GM23338 (cell line): Measurements from ENCODE around the gene NUTM1. TPM values are rescaled to one million over a fixed set of nuclear protein-coding genes. Genes with fewer than 3 reads are reported as not detected.

ENCODE experiments used
- ATAC-seq: fragments of 200-7000 bp; cut with Tn5 transposase; 3 replicates; pipeline ENCODE4 v1.9.1; 2020
- DNase-seq: peaks from one replicate; pipeline ENCODE4 v3.0.0-alpha.2; 2015; ENCODE audit warnings: low spot score
- H2AFZ ChIP-seq: fragments of 200-600 bp; sonication (generic); 2 replicates; pipeline ENCODE4 v1.8.0; 2016; ENCODE audit warnings: antibody characterized with exemption, mild to moderate bottlenecking, moderate library complexity
- H3F3A ChIP-seq: fragments of 200-600 bp; sonication (generic); replicated peaks from 2 replicates; pipeline ENCODE4 v1.8.0; 2017; ENCODE audit warnings: antibody characterized with exemption, mixed run types, low read depth
- H3K27ac ChIP-seq: fragments of 200-600 bp; sonication (generic); 2 replicates; pipeline ENCODE4 v1.6.1; 2016; ENCODE audit warnings: low read depth
- H3K27me3 ChIP-seq: fragments of 200-600 bp; sonication (generic); 2 replicates; pipeline ENCODE4 v1.8.0; 2016; ENCODE audit warnings: mild to moderate bottlenecking, mixed run types, moderate library complexity; ENCODE audit not compliant: insufficient read depth
- H3K36me3 ChIP-seq: fragments of 200-600 bp; sonication (generic); 2 replicates; pipeline ENCODE4 v1.8.0; 2016; ENCODE audit warnings: mild to moderate bottlenecking; ENCODE audit not compliant: insufficient read depth
- H3K4me1 ChIP-seq: fragments of 200-600 bp; sonication (generic); 2 replicates; pipeline ENCODE4 v1.8.0; 2016; ENCODE audit warnings: mild to moderate bottlenecking, moderate library complexity; ENCODE audit not compliant: insufficient read depth
- H3K4me2 ChIP-seq: fragments of 200-600 bp; sonication (generic); 2 replicates; pipeline ENCODE4 v1.7.1; 2017; ENCODE audit warnings: mixed run types
- H3K4me3 ChIP-seq: fragments of 200-600 bp; sonication (generic); 2 replicates; pipeline ENCODE4 v1.6.1; 2016; ENCODE audit warnings: mixed run types
- H3K79me2 ChIP-seq: fragments of 200-600 bp; sonication (generic); replicated peaks from 2 replicates; pipeline ENCODE4 v1.8.0; 2017; ENCODE audit warnings: mild to moderate bottlenecking; ENCODE audit not compliant: insufficient read depth
- H3K9me2 ChIP-seq: fragments of 200-600 bp; sonication (generic); 2 replicates; pipeline ENCODE4 v1.8.0; 2017; ENCODE audit not compliant: insufficient read depth
- H4K20me1 ChIP-seq: fragments of 200-600 bp; sonication (generic); replicated peaks from 2 replicates; pipeline ENCODE4 v1.8.0; 2017; ENCODE audit warnings: mild to moderate bottlenecking; ENCODE audit not compliant: insufficient read depth
- H3K27ac Mint-ChIP-seq: 2 replicates; pipeline ENCODE4 v1.8.0; 2020; ENCODE audit warnings: inconsistent platforms, mild to moderate bottlenecking, moderate library complexity, mixed read lengths
- H3K27me3 Mint-ChIP-seq: 3 replicates; pipeline ENCODE4 v1.8.0; 2022; ENCODE audit warnings: low read depth, mild to moderate bottlenecking, moderate library complexity, mixed read lengths, inconsistent platforms; ENCODE audit not compliant: insufficient read depth, poor library complexity
- H3K36me3 Mint-ChIP-seq: 3 replicates; pipeline ENCODE4 v1.8.0; 2021; ENCODE audit warnings: low read depth, mild to moderate bottlenecking, inconsistent platforms, moderate library complexity, mixed read lengths
- H3K4me1 Mint-ChIP-seq: 3 replicates; pipeline ENCODE4 v1.8.0; 2020; ENCODE audit warnings: mild to moderate bottlenecking, inconsistent platforms, mixed read lengths
- H3K4me3 Mint-ChIP-seq: 3 replicates; pipeline ENCODE4 v1.8.0; 2021; ENCODE audit warnings: moderate library complexity, mild to moderate bottlenecking, inconsistent platforms, mixed read lengths
- H3K9me3 Mint-ChIP-seq: 3 replicates; pipeline ENCODE4 v1.8.0; 2020; ENCODE audit warnings: moderate library complexity, mild to moderate bottlenecking, inconsistent platforms, mixed read lengths
- CREB1 ChIP-seq: fragments of 250-450 bp; sonication (Bioruptor Pico); IDR thresholded peaks from 2 replicates; pipeline ENCODE4 v1.5.0; 2020; ENCODE audit warnings: low read depth, mild to moderate bottlenecking, moderate library complexity
- EZH2 ChIP-seq: fragments of 200-600 bp; sonication (generic); IDR thresholded peaks from one replicate; pipeline ENCODE4 v1.8.0; 2017; ENCODE audit warnings: antibody characterized with exemption, mild to moderate bottlenecking, low read depth; ENCODE audit not compliant: unreplicated experiment
- EZH2phosphoT487 ChIP-seq: fragments of 200-600 bp; sonication (generic); IDR thresholded peaks from one replicate; pipeline ENCODE4 v1.8.1; 2018; ENCODE audit warnings: antibody characterized with exemption; ENCODE audit not compliant: unreplicated experiment
- JUNB ChIP-seq: IDR thresholded peaks from one replicate; pipeline ENCODE4 v1.6.1; 2016; ENCODE audit warnings: antibody characterized with exemption; ENCODE audit not compliant: unreplicated experiment
- NANOG ChIP-seq: IDR thresholded peaks from 2 replicates; pipeline ENCODE4 v1.6.1; 2016; ENCODE audit warnings: antibody characterized with exemption, borderline replicate concordance
- POLR2AphosphoS5 ChIP-seq: IDR thresholded peaks from 2 replicates; pipeline ENCODE4 v1.6.1; 2016; ENCODE audit warnings: antibody characterized with exemption, low read depth
- STAT1 ChIP-seq: IDR thresholded peaks from one replicate; pipeline ENCODE4 v1.6.1; 2016; ENCODE audit warnings: antibody characterized with exemption; ENCODE audit not compliant: unreplicated experiment
- ZNF114 ChIP-seq: fragments of 250-450 bp; sonication (Bioruptor Pico); IDR thresholded peaks from 2 replicates; pipeline ENCODE4 v1.5.0; 2020; ENCODE audit warnings: mild to moderate bottlenecking, moderate library complexity
- ZNF331 ChIP-seq: fragments of 250-450 bp; sonication (Bioruptor Pico); IDR thresholded peaks from 2 replicates; pipeline ENCODE4 v1.5.0; 2020; ENCODE audit warnings: low read depth, mild to moderate bottlenecking, moderate library complexity
- polyA plus RNA-seq: library from polyadenylated mRNA; unstranded; fragments of >200 nt; fragmentation: Nextera tagmentation; extraction: Ambion mirVana; gene quantifications from 2 replicates; pipeline ENCODE4 v1.2.1, GENCODE V29; 2016
- total RNA-seq: library from RNA; depleted of rRNA; stranded (reverse); fragments of >200 nt; shearing (Covaris generic); gene quantifications from 2 replicates; pipeline ENCODE4 v1.2.3, GENCODE V29; 2014
- TF ChIP-seq, protein P1 (sequence below): IDR thresholded peaks from one replicate; pipeline ENCODE4 v1.6.1; 2018; ENCODE audit warnings: antibody characterized with exemption; ENCODE audit not compliant: unreplicated experiment
- TF ChIP-seq, protein P2 (sequence below): fragments of 250-450 bp; sonication (Bioruptor Pico); IDR thresholded peaks from 2 replicates; pipeline ENCODE4 v1.5.0; 2020; ENCODE audit warnings: mild to moderate bottlenecking, moderate library complexity
- TF ChIP-seq, protein P3 (sequence below): IDR thresholded peaks from 2 replicates; pipeline ENCODE4 v1.6.1; 2016; ENCODE audit warnings: antibody characterized with exemption
- TF ChIP-seq, protein P4 (sequence below), 2 experiments: fragments of 200-600 bp in 1 of 2; sonication (generic) in 1 of 2; conservative IDR thresholded peaks; 2 replicates each; pipeline versions ENCODE4 v1.5.1 to v1.6.1; 2016 to 2017; ENCODE audit warnings: antibody characterized with exemption in 2 of 2, low read depth in 2 of 2, mild to moderate bottlenecking in 2 of 2, moderate library complexity in 1 of 2

The NUTM1 gene
- total and polyA plus RNA-seq, 2 experiments from 2014 or later, result 0.16 to 1.2 TPM

DNA sequence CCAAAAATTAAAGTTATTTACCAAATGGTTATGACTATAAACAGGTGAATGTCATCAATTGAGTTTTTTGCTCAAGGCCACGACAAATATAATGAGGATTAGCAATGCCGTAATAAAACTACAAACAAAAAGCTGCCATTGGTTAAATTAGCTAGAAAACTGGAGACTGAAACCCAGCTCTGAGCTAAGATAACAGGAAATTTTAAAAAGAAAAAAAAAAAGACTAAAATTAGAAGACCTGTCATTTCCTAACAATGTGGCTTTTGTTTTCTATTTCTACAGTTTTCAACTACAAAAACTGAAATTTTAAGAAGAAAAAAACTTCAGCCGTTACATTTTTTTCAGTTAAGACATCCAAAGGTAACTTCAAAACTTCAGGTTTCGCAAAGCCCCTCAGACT, 15.2 kb upstream of the NUTM1 start (continued):
- TF ChIP-seq EZH2, result no peak
- no peak for TF ChIP-seq CREB1 (CRISPR knock-in tag)

DNA sequence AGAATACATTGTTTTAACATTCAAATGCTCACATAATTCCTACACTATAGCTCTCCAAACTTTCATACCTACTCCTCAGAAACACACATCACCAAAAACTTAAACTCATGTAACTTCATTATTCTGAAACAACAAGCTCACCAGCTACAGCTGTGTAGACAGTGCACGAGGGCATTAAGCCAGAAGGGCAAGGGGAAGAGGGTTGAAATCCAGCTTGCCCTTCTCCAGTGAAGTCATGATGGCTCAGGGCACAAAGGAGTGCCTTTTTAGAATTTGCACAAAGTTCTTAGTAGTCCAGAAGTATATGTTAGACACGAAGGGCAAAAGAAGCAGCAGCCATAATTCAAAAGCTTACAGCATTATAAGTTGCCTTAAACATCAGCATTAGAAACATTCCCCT, 14.1 kb upstream of the NUTM1 start:
- H3K36me3 Mint-ChIP-seq, result no peaks in the 10 kb centered on the region
- no peak for ATAC-seq
- H3K27ac ChIP-seq, result no peak overlapping the region

More for the DNA sequence above, 14.1 kb upstream of the NUTM1 start:
- Mint-ChIP-seq H3K27me3 (no peaks in the 10 kb centered on the region), H3K27ac (no peak overlapping the region), H3K9me3 (no peaks in the 10 kb centered on the region), H3K4me3 (no peak overlapping the region), H3K4me1 (no peaks in the 10 kb centered on the region)
- TF ChIP-seq NANOG, result no peak
- TF ChIP-seq ZNF331 (CRISPR knock-in tag), result no peak
- TF ChIP-seq, protein P1, sequence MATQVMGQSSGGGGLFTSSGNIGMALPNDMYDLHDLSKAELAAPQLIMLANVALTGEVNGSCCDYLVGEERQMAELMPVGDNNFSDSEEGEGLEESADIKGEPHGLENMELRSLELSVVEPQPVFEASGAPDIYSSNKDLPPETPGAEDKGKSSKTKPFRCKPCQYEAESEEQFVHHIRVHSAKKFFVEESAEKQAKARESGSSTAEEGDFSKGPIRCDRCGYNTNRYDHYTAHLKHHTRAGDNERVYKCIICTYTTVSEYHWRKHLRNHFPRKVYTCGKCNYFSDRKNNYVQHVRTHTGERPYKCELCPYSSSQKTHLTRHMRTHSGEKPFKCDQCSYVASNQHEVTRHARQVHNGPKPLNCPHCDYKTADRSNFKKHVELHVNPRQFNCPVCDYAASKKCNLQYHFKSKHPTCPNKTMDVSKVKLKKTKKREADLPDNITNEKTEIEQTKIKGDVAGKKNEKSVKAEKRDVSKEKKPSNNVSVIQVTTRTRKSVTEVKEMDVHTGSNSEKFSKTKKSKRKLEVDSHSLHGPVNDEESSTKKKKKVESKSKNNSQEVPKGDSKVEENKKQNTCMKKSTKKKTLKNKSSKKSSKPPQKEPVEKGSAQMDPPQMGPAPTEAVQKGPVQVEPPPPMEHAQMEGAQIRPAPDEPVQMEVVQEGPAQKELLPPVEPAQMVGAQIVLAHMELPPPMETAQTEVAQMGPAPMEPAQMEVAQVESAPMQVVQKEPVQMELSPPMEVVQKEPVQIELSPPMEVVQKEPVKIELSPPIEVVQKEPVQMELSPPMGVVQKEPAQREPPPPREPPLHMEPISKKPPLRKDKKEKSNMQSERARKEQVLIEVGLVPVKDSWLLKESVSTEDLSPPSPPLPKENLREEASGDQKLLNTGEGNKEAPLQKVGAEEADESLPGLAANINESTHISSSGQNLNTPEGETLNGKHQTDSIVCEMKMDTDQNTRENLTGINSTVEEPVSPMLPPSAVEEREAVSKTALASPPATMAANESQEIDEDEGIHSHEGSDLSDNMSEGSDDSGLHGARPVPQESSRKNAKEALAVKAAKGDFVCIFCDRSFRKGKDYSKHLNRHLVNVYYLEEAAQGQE, result no peak
- no peak for TF ChIP-seq JUNB
- TF ChIP-seq ZNF114 (CRISPR knock-in tag), result no peak
- TF ChIP-seq STAT1, result no peak
- no peak for TF ChIP-seq EZH2
- TF ChIP-seq, protein P2, sequence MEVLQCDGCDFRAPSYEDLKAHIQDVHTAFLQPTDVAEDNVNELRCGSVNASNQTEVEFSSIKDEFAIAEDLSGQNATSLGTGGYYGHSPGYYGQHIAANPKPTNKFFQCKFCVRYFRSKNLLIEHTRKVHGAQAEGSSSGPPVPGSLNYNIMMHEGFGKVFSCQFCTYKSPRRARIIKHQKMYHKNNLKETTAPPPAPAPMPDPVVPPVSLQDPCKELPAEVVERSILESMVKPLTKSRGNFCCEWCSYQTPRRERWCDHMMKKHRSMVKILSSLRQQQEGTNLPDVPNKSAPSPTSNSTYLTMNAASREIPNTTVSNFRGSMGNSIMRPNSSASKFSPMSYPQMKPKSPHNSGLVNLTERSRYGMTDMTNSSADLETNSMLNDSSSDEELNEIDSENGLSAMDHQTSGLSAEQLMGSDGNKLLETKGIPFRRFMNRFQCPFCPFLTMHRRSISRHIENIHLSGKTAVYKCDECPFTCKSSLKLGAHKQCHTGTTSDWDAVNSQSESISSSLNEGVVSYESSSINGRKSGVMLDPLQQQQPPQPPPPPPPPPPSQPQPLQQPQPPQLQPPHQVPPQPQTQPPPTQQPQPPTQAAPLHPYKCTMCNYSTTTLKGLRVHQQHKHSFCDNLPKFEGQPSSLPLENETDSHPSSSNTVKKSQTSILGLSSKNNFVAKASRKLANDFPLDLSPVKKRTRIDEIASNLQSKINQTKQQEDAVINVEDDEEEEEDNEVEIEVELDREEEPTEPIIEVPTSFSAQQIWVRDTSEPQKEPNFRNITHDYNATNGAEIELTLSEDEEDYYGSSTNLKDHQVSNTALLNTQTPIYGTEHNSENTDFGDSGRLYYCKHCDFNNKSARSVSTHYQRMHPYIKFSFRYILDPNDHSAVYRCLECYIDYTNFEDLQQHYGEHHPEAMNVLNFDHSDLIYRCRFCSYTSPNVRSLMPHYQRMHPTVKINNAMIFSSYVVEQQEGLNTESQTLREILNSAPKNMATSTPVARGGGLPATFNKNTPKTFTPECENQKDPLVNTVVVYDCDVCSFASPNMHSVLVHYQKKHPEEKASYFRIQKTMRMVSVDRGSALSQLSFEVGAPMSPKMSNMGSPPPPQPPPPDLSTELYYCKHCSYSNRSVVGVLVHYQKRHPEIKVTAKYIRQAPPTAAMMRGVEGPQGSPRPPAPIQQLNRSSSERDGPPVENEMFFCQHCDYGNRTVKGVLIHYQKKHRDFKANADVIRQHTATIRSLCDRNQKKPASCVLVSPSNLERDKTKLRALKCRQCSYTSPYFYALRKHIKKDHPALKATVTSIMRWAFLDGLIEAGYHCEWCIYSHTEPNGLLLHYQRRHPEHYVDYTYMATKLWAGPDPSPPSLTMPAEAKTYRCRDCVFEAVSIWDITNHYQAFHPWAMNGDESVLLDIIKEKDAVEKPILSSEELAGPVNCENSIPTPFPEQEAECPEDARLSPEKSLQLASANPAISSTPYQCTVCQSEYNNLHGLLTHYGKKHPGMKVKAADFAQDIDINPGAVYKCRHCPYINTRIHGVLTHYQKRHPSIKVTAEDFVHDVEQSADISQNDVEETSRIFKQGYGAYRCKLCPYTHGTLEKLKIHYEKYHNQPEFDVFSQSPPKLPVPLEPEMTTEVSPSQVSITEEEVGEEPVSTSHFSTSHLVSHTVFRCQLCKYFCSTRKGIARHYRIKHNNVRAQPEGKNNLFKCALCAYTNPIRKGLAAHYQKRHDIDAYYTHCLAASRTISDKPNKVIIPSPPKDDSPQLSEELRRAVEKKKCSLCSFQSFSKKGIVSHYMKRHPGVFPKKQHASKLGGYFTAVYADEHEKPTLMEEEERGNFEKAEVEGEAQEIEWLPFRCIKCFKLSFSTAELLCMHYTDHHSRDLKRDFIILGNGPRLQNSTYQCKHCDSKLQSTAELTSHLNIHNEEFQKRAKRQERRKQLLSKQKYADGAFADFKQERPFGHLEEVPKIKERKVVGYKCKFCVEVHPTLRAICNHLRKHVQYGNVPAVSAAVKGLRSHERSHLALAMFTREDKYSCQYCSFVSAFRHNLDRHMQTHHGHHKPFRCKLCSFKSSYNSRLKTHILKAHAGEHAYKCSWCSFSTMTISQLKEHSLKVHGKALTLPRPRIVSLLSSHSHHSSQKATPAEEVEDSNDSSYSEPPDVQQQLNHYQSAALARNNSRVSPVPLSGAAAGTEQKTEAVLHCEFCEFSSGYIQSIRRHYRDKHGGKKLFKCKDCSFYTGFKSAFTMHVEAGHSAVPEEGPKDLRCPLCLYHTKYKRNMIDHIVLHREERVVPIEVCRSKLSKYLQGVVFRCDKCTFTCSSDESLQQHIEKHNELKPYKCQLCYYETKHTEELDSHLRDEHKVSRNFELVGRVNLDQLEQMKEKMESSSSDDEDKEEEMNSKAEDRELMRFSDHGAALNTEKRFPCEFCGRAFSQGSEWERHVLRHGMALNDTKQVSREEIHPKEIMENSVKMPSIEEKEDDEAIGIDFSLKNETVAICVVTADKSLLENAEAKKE (CRISPR knock-in tag), result no peak
- TF ChIP-seq, protein P3, sequence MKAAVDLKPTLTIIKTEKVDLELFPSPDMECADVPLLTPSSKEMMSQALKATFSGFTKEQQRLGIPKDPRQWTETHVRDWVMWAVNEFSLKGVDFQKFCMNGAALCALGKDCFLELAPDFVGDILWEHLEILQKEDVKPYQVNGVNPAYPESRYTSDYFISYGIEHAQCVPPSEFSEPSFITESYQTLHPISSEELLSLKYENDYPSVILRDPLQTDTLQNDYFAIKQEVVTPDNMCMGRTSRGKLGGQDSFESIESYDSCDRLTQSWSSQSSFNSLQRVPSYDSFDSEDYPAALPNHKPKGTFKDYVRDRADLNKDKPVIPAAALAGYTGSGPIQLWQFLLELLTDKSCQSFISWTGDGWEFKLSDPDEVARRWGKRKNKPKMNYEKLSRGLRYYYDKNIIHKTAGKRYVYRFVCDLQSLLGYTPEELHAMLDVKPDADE, result no peak
- TF ChIP-seq, protein P4, sequence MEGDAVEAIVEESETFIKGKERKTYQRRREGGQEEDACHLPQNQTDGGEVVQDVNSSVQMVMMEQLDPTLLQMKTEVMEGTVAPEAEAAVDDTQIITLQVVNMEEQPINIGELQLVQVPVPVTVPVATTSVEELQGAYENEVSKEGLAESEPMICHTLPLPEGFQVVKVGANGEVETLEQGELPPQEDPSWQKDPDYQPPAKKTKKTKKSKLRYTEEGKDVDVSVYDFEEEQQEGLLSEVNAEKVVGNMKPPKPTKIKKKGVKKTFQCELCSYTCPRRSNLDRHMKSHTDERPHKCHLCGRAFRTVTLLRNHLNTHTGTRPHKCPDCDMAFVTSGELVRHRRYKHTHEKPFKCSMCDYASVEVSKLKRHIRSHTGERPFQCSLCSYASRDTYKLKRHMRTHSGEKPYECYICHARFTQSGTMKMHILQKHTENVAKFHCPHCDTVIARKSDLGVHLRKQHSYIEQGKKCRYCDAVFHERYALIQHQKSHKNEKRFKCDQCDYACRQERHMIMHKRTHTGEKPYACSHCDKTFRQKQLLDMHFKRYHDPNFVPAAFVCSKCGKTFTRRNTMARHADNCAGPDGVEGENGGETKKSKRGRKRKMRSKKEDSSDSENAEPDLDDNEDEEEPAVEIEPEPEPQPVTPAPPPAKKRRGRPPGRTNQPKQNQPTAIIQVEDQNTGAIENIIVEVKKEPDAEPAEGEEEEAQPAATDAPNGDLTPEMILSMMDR (conservative IDR thresholded peaks at IDR 0.05; ENCODE audit: low read depth in 2 of 2), result no peak
- TF ChIP-seq POLR2AphosphoS5, result no peak
- TF ChIP-seq EZH2phosphoT487, result no peak
- no peak for TF ChIP-seq CREB1 (CRISPR knock-in tag)
- Histone ChIP-seq H3K27me3 (no peaks in the 10 kb centered on the region), H3K9me2 (no peaks in the 10 kb centered on the region), H3F3A (no peaks in the 10 kb centered on the region), H3K4me1 (no peaks in the 10 kb centered on the region), H3K4me3 (no peak overlapping the region), H2AFZ (no peak overlapping the region), H3K4me2 (no peak overlapping the region), H3K36me3 (no peaks in the 10 kb centered on the region), H4K20me1 (no peaks in the 10 kb centered on the region; the same call in 1 of the 2 replicates), H3K79me2 (no peaks in the 10 kb centered on the region)
- no peak for DNase-seq
